GM21360 (cell line): ENCODE data around the gene ITPR2.
A peak's percentile ranks its signal among the peaks of the same experiment; 100 is the strongest.

Experiments used
- ATAC-seq: cut with Tn5 transposase; IDR thresholded peaks from one replicate; pipeline ENCODE4 v1.9.1; 2021; ENCODE audit warnings: mild to moderate bottlenecking, moderate library complexity; ENCODE audit not compliant: unreplicated experiment

Gene ITPR2

DNA sequence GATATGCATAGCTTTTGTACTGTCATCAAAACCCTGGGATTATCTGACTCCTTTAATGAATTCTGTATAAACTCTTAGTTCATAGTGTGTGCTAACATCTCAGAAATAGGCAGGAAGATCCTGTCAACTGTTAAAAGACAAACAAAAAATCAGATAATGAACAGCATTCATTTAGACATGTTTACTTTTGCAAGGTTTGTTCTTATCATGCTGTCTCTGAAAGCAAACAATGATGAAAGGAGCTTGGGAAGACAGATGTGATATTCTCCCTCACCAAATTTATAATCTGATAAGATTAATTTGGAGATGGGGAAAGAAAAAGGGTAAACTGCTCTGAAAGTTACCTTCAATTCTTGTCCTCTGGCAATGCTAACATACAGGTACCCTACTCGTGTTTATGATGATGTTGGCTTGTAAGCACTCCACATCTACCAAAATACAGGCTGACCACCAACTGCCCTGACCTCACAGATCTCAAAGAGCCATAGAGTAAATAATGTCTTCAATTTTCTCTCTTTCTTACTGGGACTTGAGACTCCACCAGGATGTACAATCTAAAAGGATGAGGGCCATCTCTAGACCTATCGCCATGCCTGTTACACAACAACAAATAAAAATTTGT is 403.8 kb downstream of the ITPR2 start:
- no peak for ATAC-seq

DNA sequence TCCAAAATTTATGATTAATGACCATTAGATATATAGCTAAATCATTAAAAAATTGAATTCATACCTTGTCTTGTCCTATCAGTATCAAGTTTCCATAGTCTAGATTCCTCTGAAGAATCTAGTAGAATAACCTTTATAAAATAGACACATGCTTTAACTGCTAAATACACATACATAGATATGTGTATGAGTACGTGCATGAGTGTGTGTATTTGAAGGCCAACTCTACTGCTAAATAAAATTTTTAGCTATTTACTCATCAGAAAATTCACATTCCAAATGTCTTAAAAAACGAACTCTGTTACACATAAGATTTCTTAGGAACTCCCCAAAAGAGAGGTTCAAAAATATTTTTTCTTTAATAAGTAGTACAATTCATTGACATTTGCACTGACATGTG is 404.6 kb downstream of the ITPR2 start:
- ATAC-seq: no peak

DNA sequence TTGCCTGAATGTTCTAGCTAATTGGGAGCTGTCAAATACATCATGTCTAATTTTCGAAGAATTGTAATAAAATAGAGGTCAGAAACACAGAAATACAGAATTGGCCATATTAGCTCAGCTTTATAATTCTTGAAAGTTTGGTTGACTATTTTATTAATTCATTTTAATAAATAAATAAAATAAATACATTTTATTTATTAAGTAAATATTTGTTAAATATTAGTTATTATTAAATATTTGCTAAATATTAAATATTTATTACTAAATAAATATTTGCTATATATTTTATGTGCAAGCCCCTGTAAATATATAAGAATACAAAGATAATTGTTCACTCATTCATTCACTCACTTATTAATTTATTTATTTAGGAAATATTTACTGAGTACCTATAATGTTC is 406.3 kb downstream of the ITPR2 start:
- no peak for ATAC-seq

- peak; percentile 56 for ATAC-seq
Observed at GRCh38 chr12:26425587-26426260, 407.3 kb downstream of the ITPR2 start.

DNA sequence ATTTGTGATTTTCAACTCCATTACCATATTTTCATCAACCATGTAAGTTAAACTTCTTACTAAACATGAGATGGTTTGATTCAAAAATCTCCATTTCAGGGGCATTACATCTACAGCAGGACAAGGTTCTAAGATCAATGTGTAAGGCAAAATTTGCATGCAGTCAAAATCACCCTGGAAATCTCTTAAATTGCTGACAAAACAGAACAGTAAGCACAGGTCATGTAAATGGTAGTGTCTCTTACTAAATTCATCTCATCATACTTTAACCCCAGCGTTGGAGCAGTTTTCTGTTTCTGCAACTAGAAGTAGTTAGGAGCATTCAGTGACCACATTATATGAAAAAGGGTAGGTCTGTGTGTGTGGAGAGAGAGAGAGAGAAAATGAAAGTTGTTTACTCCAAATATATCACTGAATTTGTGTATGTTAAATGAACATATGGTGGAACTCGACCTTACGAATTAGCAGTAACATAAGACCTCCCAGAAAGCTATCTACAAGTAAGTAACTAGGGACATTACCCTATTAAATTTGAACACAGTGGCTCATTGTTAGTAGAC is 410.1 kb downstream of the ITPR2 start:
- ATAC-seq: peak; percentile 61

DNA sequence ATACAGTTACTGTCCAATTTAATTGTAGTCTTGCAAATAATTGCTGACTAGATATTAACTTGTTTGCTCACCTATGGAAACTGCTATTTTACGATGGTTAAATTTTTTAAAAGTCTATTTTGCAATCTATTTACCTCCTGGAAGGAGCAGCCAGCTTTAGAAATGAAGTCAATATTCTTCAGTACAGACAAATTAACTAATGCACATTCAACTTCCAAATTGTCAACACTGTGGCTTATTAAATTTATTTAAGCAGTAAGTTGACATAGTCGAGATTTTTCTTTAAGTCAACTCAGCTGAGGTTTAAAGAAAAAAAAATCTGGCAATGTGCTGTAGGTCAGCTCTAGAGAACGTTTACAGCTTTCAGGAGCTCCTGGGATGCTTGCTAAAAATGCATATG is 416.4 kb downstream of the ITPR2 start:
- no peak for ATAC-seq

GRCh38 chr12:26410689-26411088 is 422.3 kb downstream of the ITPR2 start:
- no peak for ATAC-seq

GRCh38 chr12:26406813-26407212 is 426.2 kb downstream of the ITPR2 start:
- ATAC-seq: no peak

DNA sequence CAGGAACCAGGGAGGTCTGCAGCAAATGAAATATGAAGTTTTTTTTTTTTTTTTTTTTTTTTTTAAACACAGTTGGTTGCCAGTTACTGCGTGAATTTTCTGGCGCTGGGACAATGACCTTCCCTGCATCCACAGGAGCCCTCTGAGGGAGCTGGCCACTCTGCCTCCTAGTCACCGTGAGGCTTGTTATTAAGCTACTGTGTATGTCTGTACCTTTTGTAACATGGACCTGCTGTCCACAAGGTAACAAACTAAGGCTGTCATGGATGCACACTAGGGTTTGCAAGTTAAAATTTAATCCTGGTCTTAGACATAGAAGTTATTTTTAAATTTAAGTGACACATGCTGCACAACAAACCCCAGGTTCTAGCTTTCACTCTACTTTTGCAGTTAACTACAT is 426.6 kb downstream of the ITPR2 start:
- no peak for ATAC-seq

GRCh38 chr12:26403601-26404000 is 429.4 kb downstream of the ITPR2 start:
- ATAC-seq: no peak

- no peak for ATAC-seq
Observed at GRCh38 chr12:26402648-26403047, 430.3 kb downstream of the ITPR2 start.

GRCh38 chr12:26401874-26402273 is 431.1 kb downstream of the ITPR2 start:
- no peak for ATAC-seq

- no peak for ATAC-seq
Observed at GRCh38 chr12:26400627-26401026, 432.4 kb downstream of the ITPR2 start.

GRCh38 chr12:26399381-26399780 is 433.6 kb downstream of the ITPR2 start:
- ATAC-seq: no peak

- peak; percentile 77 for ATAC-seq
Observed at GRCh38 chr12:26396402-26396801, 436.6 kb downstream of the ITPR2 start.

DNA sequence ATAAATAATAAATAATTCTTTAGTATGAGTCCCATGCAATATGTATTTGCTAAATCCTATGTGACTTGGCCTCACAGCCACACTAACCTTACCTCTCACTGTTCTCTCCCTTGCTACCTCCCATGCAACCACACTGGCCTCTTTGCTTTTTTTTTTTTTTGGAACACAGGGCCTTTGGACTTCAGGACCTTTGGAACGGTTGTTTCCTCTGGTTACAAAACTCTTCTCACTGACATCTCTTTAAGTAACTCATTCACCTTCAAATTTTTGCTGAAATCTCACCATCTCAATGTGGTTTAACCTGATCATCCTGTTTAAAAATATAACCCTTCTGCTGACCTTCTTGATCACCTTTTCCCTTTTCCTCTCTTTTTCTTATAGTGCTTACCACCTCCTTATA is 443.7 kb downstream of the ITPR2 start:
- ATAC-seq: no peak

DNA sequence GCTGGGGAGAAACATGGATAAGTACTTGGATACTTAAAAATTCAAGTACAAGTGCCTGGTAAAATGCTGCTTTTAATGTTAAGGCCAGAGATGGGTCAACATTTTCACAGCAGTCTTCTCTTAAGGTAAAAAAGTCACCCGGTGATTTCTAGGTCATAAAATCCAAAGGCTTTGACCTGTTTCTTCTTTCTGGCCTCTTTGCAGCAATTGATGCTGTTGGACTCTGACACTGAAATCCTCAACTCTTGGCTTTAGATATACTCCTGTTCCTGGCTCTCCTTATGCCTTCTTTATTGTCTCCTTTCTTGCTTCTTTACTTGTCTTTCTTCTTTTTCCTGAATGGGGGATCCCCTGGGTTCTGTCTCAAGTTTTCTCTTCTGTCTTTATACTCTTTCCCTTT is 448.5 kb downstream of the ITPR2 start:
- ATAC-seq: no peak

DNA sequence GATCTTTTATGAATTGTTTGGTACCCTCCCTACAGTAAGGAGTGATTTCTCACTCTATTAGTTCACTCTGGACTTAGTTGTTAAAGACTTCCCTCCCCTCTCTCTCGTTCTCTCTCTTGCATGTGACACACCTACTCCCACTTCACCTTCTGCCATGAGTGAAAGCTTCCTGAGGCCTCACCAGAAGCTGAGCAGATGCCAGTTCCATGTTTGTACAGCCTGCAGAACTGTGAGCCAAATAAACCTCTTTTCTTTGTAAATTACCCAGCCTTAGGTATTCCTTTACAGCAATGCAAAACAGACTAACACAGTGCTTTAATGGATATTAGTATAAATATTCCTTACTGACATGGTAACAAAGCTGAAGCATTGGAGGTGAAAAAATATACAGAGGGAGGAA is 450.0 kb downstream of the ITPR2 start:
- ATAC-seq: no peak

- no peak for ATAC-seq
Observed at GRCh38 chr12:26380897-26381296, 452.1 kb downstream of the ITPR2 start.

DNA sequence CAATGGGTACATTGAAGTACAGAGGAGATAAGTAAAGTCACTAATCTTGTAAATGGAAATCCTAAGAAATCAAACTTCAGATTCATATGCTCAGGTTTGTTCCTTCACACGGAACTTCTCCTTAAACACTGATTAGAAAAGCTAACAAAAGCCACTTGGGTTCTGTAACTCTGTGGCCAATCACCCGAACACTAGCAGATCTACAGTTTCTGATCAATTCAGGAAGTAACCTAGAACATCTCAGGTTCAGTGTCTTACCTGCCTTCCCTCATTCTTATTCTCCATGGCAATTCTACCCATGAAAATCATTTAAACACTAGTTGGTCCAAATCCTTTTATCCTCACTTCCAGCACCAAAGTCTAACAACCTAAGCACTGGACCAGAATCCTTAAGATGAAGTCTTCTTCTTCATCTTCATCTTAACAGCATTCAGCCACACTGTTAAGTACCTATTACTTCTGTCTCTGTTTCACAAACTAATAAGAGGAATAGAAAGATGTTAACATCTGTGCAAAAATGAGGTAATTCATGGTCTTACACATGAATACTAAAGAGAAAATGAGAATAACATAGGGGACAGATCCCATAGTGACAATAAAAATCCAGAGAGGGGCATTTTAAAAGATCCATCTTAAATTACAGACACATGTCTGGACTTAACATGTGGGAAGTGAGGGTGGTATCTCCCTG is 453.1 kb downstream of the ITPR2 start:
- ATAC-seq: no peak

DNA sequence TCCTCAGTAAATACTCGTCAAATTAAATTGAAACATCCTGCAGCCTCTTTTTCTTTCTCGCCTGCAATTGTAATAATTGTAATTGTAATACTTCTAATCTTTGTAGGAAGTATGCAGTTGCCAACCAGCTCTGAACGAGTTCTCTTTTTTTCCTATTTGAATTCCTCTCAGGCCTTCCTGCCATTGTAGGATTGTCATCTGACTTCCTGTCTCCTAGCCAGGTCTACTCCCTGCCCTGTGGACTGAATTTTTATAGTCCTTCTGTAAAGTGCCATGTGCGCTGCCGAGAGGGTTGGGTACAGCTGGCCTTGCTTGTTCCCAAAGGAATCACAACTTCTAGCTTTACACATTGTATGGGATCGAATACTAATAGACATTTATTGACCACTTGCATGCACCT is 454.3 kb downstream of the ITPR2 start:
- ATAC-seq: no peak
